Stimulated activated CD8-positive, alpha-beta memory T cell treated with anti-CD3 and anti-CD28 coated beads, Interleukin-15, amount 100 ng/mL, for 4 hours (primary cell): ENCODE data around the gene FHAD1.

ENCODE experiments used
- DNase-seq, 2 donors: peaks; one replicate each; pipeline ENCODE4 v3.0.0-alpha.2; 2020; ENCODE audit warnings: low read depth in 2 of 2

The FHAD1 gene

DNA sequence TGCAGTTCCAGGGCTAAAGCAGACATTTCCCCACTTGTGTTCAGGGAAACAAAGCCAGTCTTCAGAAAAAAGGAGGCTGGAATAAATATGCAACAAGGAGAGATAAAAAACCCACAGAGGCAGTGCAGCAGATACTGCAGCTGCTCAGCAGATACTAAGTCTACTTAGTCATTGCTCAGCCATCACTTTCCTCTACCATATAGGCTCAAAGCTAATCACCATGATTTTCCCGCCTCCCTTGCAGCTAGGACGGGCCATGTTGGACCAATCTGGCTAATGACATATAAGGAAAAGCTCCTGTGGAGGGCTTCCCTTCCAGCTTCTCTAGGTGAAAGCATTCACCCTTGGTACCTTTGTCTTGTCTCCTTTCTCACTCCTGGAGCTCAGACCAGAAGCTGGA lies 152.7 kb downstream of the FHAD1 start:
- no peak for DNase-seq

DNA sequence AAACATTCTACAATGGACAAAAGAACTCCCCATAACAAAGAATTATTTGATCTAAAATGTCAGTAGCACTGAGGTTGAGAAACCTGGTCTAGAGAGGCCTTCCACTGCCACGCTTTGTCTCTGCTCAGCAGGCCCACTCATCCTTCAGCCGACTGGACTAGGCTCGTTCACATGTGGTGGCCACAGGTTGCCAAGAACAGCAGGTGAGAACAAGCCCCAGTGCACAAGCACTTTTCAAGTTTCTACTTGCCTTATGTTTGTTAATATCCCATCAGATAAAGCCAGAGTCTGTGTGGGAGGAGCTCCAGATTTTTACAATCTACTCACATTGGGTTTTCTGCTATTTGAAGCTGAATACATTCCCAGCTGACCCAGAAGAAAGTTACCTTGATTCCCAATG lies 153.6 kb downstream of the FHAD1 start:
- no peak for DNase-seq

- DNase-seq: no peak
Observed at GRCh38 chr1:15401391-15402055, 154.5 kb downstream of the FHAD1 start.

GRCh38 chr1:15402809-15403450 lies 155.9 kb downstream of the FHAD1 start:
- DNase-seq: no peak

GRCh38 chr1:15403962-15404580 lies 157.0 kb downstream of the FHAD1 start:
- no peak for DNase-seq

- DNase-seq: no peak
Observed at GRCh38 chr1:15405106-15405850, 158.3 kb downstream of the FHAD1 start.

DNA sequence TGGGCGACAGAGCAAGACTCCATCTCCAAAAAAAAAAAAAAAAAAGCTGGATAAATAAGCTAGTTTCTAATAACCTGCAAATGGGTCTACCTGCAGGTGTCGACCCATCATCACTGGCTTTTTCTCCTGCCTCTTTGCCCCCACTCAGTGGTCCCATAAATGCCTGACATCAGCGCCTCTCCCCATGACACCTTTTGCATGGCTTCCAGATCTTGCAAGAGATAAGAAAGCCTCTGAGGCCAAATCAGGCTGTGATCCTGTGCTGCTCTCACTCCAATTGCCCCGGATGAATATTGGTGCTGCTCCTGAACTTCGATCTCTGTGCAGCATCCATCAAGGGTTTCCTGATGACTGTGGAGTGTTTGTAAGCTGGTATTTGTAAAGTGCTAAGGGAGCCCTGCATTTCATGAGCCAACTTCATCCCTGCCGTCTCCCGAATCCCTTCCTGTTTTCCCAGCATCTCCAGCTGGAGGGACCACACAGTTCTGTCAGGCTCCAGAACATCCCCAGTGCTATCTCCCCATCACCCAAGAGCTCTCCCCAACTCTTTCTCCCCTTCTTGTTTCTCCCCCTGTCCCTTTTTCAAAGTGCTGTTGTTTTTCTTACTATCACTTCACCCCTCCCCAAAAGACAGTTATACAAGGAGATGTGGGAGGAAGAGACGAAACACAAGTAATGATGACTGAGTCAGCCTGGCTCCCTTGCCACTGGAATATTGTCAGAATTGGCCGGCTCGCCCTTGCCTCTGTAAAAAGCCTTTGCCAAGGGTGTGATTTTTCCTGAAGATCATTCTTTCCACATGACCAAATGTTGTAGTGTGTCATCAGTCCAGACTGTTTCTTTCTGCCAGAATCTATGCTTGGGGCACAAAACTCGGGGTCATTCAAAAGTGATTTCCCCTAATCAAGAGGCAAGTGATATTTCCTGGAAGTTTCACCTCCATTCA lies 159.9 kb downstream of the FHAD1 start:
- no peak for DNase-seq

DNA sequence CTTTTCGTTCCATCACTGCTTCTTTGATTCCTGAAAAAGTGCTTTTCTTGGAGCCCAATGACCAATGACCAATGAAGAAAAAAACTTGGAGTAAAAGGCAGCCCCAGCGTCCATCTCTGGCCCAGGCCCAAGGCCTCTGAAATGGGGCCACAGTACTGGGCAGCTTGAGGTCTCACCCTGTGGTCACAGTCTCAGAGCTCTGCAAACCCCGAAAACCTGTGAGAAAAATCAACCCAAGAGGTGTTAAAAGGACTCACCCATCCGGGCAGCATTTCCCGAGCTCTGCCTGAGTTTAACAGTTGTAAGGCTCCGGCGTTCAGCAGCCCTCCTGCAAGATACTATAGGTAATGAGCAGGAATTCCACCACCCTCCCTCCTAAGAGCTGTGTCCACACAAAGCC lies 160.6 kb downstream of the FHAD1 start:
- DNase-seq: no peak

DNA sequence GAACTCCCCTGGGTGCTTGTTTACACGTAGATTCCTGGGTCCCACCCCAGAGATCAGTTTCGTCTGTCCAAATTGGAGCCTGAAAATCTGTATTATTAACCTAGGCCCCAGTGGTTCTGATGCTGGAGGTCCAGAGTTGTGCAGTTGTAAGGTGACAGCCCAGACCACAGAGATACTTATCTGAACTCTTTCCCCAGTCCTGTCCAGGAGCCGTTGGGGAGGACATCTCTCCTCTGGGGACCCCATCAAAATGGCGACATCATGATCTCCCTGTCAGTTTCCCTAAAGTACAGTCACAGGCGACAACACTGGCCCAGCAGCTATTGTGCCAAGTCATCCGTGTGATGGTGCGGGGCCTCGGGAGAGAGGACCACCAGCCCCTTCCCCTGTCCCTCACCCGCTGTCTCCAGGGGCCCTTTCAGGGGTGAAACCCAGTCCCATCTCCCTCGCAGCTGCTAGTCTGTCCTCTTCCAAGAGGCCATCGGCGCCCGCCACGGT lies 161.9 kb downstream of the FHAD1 start:
- DNase-seq: no peak

DNA sequence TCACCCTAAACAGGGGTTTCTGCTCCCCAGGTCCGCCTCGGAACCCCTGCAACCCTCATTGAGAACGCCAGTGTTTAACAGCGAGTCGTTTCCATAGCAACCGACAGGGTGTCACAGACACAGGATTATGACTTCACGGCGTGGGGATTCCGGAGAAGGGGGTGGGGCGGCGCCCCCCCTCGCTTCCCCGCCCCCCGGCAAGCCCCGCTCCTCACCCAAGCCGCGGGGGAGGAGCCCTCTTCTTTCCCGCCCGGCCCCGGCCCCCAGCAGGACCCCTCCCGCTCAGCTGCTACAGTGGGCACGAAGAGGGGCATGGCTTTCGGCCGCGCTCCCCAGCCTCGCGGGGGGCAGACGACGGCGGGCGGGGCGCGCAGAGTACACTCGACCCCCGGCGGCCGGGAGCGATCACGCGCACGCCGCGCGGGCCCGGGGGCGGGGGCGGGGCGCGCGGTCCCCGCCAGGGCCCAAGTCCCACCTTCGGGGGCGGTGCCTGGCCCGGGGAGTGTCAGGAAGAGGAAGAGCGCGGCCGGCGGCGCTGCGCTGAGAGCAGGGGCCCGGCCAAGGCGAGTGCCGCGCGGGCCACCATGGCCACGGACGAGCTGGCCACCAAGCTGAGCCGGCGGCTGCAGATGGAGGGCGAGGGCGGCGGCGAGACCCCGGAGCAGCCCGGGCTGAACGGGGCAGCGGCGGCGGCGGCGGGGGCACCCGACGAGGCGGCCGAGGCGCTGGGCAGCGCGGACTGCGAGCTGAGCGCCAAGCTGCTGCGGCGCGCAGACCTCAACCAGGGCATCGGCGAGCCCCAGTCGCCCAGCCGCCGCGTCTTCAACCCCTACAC lies 162.6 kb downstream of the FHAD1 start, which contains the start of gene EFHD2:
Gene EFHD2 (plus strand): TSS at position 501 of the 835 bp plus-strand sequence. CDS start 84 bp downstream, at position 585.
- DNase-seq: peak; percentile 81 to 85

DNA sequence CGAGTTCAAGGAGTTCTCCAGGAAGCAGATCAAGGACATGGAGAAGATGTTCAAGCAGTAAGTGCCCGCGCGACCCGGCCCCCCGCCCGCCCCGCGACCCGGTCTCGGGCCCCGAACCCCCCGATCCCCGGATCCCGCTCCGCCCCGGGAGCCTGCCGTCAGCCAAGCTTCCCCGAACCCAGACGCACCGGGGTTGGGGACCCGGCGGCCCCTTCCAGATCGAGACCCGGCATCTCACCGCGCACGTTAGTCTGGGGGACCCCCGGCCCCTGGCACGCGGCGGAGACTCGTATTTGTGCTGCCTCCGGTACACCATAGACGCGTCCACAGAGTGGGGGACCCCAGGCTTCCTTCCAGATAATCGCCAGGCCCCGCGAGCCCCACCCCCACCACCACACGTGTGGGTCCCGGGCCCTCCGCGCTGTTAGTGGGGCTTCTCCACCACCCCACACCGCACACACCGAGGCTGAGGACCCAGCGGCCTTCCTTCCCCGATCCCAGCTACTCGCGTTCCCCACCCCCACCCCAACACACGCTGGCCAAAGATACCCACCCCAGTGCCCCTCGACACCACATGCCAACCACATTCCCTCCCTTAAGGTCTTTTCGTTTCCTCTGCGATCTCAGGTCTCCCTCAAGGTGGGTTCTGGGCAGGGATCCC lies 163.3 kb downstream of the FHAD1 start:
- no peak for DNase-seq

GRCh38 chr1:15410884-15411245 lies 163.8 kb downstream of the FHAD1 start:
- DNase-seq: no peak

DNA sequence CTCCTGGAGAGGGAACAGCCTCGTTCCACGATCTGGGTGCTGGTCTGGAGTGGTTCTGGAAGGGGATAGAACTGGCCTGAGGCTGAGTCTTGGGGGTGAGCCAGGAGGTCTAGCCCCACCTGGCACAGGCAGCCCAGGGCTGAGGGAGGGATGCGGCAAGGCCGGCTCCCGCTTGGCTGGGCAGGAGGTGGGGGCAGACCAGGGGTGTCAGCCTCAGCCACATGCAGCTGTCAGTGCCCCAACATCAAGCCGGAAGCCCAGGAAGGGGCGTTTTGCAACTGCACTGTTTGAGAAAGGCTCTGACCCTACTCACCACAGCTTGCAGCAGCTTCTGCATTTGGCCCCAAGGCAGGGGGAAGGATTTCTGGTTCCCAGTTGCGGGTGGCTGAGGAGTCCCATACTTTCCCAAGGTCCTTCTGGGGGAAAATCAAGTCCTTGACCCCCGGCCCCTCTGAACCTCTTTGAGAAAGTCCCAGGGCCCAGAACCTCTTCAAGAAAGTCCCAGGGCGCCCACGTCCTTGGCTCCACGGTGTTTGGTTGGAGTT lies 164.6 kb downstream of the FHAD1 start:
- DNase-seq: peak in 1 of 2 donors; percentile 36

DNA sequence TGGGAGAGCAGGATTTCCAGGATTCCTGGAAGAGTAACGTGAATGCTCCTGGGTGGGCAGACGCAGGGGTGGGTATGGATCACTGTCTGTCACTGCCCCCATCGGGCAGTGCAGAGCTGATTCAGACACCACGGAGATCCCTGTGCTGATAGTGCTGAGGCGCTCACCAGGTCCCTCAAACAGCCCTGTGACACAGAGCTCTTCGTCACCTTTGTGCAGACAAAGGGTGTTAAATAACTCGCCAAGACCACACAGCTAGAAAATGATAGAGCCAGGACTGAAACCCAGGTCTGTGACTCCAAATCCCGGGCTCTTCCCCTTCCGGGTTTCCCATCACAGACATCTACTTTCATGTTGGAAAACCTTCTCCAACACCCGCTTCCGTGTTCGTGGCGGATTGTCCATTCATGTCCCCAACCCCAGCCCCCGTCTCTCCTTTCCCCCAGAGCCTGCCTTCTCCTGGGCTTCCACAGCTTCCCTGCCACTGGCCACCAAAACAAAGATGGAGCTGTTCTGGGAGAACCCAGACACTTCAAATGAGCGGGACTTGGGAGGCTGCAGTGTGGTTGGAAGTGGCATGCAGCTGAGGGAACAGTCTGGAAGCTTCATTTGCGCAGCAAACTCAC lies 165.3 kb downstream of the FHAD1 start:
- peak in 1 of 2 donors; percentile 49 for DNase-seq

DNA sequence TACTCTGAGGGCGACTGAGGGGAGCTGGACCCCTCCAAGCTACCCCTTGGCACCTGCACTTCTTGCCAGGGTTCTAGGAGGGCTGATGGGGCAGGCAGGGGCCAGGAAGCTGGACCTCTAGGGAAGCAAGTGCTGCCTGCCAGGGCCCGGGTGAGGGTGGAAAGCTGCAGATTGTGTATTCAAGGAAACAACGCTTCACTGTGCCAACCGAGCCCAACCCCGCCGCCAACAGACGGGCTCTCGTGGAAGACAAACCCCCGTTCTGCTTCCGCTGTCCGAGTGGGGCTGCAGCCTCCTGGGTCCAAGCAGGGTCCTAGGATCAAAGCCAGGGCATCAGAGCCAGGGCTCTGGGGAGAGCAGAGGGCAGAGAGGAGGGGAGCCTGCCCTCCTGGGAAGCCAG lies 165.8 kb downstream of the FHAD1 start:
- no peak for DNase-seq

DNA sequence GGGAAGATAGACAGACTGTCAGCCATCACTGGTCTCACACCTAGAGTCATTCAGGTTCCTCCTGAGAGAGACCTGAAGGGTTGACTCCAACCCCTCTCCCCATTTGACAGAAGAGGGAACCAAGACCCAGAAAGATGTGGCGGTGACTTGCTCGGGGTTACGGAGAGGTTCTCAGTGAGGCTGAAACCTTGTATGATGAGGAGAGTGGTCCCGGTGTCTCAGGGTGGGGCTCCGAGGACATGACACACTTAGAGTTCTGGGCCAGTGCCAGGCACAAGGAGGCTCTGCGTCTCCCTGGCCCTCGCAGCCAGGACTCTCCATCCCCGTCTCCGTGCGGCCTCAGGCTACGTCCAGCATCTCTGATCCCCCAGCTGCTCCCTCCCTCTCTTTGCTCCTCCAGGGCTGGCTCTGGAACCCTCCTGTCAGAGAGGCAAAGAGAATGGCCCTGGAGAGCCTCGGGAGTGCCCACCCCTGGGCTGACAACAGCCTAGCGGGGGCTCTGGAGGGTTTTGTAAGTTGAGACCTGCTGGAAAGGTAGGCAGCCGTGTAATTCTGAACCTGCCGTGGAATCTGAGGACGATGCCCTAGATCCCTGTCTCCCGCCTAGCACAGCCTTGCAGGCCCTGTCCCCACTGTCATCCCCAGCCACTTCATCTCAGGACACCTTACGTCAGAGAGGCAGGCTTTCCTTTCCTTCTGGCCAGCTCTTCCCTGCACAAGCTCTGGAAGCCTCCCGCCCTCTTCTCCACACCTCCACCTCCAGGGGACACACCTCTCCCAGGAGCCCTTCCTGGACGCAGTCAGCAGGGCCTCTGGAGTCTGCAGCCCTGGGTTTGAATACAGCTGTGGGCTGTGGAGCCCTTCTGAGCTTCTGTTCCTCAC lies 166.8 kb downstream of the FHAD1 start:
- no peak for DNase-seq

DNA sequence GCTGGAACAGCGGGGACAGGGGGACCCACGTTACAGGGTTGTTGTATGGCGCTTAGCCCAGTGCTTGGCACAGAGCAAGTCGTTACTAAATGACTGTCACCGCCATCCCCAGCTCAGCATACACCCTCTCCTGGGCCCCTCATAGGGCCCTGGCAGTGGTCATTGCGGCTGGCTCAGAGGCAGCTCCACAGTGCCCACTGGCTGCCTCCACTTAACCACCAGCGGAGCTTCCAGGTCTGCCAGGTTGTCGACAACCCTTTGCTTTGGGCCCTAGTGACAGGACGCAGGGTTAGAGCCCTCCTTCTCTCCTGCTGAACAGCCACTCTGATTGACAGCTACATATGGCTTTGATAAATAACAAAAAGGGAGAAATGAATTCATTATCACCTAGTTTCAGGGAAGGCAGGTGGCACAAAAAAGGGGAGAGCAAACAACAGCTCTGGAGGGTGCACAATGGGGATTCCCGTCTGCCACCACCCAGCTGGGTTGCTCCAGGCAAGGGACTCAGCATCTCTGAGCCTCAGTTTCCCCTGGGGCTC lies 167.5 kb downstream of the FHAD1 start:
- no peak for DNase-seq
